Gastrocnemius medialis (tissue), 4 donors: ENCODE measurements around the gene PPP6R3.

Experiments
- POLR2A ChIP-seq, 2 donors: fragments of 450-650 bp; IDR thresholded peaks; one replicate each; pipeline ENCODE4 v1.6.1; 2017; ENCODE audit warnings: antibody characterized with exemption in 2 of 2, mild to moderate bottlenecking in 2 of 2, moderate library complexity in 2 of 2
- TF ChIP-seq, protein P1 (sequence below), 5 experiments: fragments of 450-650 bp in 3 of 5; fragments of 200-600 bp in 2 of 5; sonication (generic) in 2 of 5; IDR thresholded peaks in 4 of 5; conservative IDR thresholded peaks in 1 of 5; 1 replicate in 4 of 5; 2 replicates in 1 of 5; pipeline ENCODE4 v1.5.1; 2016 to 2019; ENCODE audit warnings: antibody characterized with exemption in 5 of 5, mild to moderate bottlenecking in 3 of 5, moderate library complexity in 3 of 5

DNA sequence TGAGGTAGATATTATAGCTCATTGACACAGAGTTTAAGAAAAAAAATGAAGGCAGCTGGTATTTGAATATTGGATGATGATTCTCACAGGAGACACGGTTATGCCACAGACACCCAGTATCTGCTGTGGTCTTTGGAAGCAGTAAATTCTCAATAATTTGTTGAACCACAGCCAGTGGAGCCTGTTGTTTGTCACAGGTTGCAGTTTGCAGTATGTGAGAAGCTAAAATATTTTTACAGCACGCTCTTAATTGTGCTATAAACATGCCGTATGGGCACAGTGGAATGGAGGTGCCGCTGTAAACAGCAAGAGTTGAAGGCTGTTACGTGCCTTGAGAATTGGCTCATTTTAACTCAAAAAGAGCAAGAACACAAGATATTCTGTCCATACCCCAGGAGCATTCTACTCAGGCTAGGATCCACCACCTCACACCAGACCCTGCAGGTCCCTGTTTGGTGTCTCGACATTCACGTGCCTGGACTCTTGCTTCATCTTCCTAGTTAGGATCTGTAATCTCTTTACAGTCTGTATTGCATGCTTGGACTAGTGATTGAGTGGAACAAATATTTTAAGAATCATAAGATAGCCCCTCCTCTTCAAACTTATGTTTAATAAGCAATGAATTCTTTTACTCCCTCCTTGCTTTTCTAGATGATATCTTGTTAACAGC is 129.1 kb downstream of the PPP6R3 start:
- TF ChIP-seq, protein P1, sequence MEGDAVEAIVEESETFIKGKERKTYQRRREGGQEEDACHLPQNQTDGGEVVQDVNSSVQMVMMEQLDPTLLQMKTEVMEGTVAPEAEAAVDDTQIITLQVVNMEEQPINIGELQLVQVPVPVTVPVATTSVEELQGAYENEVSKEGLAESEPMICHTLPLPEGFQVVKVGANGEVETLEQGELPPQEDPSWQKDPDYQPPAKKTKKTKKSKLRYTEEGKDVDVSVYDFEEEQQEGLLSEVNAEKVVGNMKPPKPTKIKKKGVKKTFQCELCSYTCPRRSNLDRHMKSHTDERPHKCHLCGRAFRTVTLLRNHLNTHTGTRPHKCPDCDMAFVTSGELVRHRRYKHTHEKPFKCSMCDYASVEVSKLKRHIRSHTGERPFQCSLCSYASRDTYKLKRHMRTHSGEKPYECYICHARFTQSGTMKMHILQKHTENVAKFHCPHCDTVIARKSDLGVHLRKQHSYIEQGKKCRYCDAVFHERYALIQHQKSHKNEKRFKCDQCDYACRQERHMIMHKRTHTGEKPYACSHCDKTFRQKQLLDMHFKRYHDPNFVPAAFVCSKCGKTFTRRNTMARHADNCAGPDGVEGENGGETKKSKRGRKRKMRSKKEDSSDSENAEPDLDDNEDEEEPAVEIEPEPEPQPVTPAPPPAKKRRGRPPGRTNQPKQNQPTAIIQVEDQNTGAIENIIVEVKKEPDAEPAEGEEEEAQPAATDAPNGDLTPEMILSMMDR (IDR thresholded peaks at IDR 0.05 in 4 of 5, conservative IDR thresholded peaks at IDR 0.05 in 1 of 5), result no peak
- no peak for TF ChIP-seq POLR2A (IDR thresholded peaks at IDR 0.05)
